Epithelial cell of esophagus (primary cell): ENCODE measurements around the gene ZNF593OS.

Experiments used
- DNase-seq: peaks from one replicate; pipeline ENCODE4 v3.0.0; 2010; ENCODE audit warnings: low read depth
- H3K4me3 ChIP-seq: 2 replicates; pipeline ENCODE4 v1.5.1; 2011; ENCODE audit warnings: mild to moderate bottlenecking, low read length, control low read depth
- CTCF ChIP-seq: IDR thresholded peaks from 2 replicates; pipeline ENCODE4 v1.5.1; 2011; ENCODE audit warnings: low read depth, mild to moderate bottlenecking, low read length, control low read depth, inconsistent platforms; ENCODE audit not compliant: insufficient read depth; ENCODE audit errors: missing control alignments

ZNF593OS gene

GRCh38 chr1:26142159-26142558, 29.5 kb downstream of the ZNF593OS start:
- no peak overlapping the region for H3K4me3 ChIP-seq
- TF ChIP-seq CTCF = no peak
- DNase-seq = no peak

GRCh38 chr1:26138974-26139558, 32.6 kb downstream of the ZNF593OS start:
- no peak overlapping the region for H3K4me3 ChIP-seq
- no peak for TF ChIP-seq CTCF
- no peak for DNase-seq

DNA sequence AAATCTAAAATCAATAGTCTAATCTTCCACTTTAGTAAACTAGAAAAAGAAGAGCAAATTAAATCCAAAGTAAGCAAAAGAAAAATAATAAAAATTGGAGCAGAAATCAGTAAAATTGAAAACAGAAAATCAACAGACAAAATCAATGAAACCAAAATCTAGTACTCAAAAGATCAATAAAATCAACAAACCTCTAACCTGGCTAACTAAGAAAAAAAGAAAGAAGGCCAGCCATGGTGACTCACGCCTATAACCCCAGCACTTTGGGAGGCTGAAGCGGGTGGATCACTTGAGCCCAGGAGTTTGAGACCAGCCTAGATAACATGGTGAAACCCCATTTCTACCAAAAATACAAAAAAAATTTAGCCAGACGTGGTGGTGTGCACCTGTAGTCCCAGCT, 37.2 kb downstream of the ZNF593OS start:
- TF ChIP-seq CTCF = no peak
- DNase-seq = no peak

DNA sequence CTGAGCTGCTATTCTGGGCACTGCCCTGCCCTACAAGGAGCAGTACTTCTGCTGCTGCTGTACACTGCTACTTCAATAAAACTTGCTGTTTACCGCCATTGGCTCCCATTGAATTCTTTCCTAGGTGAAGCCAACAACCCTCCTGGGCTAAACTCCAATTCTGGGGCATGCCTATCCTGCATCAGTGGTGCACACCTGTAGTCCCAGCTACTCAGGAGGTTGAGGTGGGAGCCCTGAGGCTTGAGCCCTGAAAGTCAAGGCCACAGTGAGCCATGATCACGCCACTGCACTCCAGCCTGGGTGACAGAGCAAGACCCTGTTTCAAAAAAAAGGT, 38.8 kb downstream of the ZNF593OS start:
- no peak for TF ChIP-seq CTCF
- no peak for DNase-seq
- H3K4me3 ChIP-seq = no peak overlapping the region

More for the DNA sequence above, 37.2 kb downstream of the ZNF593OS start:
- no peak overlapping the region for H3K4me3 ChIP-seq

GRCh38 chr1:26132128-26132833, 39.4 kb downstream of the ZNF593OS start:
- no peak for TF ChIP-seq CTCF
- peak; percentile 27 for DNase-seq
- H3K4me3 ChIP-seq = no peak overlapping the region

DNA sequence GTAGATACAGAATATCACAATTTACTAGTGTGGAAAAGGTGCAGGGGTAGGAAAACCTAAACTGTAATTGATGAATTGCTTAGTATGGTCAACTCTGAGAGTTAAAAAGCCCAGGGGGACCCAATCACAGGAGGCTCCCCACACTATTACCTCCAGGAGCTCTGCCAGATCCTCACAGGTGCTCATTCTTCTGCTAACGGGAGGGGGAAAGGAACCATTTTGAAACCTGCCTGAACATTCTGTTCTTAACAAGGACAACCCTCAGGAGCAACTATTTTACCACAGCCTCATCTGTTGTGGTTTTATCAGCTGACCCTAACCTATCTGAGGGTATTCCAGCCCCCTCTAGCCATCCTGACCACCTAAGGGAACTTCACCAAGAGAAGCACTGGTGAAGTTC, 40.9 kb downstream of the ZNF593OS start:
- DNase-seq = no peak
- TF ChIP-seq CTCF = no peak
- H3K4me3 ChIP-seq = no peak overlapping the region

DNA sequence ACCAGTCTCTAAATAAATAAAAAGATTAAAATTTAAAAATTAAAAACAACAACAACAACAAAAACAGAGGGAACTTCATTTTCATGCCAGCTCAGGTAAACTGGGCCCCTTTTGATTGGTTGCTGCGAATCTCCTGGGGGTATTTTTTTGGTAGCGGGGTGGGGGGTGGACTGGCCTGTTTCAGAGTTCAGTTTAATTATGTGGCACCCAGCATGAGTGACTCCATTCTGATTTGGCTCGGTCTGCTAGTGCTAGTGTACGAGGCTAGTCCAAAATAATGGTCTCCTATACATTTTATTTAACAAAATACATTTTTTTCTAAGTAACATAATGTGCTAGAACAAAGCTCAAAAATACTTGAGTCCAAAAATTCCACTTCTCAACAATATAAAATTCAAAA, 41.9 kb downstream of the ZNF593OS start:
- no peak overlapping the region for H3K4me3 ChIP-seq
- TF ChIP-seq CTCF = no peak
- DNase-seq = no peak
